ENCODE measurements around the gene JTB.

JTB gene

DNA sequence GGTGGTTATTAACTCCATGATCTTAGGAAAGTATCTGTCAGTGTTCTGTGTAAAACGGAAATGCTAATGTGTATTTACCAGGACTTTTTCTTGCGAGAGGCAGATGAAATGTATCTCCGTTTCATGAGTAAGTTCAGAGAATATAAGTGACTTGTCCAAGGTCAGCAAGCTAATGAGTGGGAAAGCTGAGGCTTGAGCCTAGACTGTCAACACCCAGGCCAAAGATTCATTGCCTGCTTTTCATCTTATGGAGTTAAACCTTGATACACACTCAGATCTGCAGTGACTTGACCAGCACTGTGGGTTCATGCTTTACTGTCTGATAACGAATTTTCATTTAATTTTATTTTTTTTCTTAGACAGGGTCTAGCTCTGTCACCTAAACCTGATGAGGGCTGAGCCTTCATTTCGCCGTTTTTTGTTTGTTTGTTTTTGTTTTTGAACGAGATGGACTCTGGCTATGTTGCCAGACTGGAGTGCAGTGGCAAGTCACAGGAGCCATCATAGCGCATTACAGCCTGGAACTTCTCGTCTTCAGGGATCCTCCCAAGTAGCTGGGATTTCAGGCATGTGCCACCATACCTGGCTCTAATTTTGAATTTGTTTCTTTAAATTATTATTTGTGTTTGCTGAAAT lies 918 bp upstream of the JTB start:
- no peak for DNase-seq

DNA sequence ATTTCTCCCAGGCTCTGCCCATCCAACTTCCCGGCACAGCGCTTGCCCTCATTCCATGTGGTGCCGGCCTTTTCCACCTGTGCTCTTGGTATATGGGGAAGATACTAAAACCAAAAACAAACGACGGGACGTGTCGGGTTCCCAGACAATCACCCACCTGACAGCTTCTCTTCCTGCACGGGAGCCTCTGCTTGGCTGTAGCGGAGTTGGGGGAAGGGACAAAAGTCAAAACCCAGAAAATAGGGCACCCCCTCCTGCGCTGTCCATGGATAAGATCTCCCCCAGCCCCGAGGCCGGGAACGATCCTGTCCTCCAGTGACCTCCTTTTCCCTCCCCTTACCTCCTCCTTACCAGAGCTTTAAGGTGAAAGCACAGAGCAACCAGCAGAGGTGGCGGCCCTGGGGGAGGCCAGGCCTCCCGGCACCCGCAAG lies 640 bp downstream of the JTB start:
- no peak for DNase-seq

DNA sequence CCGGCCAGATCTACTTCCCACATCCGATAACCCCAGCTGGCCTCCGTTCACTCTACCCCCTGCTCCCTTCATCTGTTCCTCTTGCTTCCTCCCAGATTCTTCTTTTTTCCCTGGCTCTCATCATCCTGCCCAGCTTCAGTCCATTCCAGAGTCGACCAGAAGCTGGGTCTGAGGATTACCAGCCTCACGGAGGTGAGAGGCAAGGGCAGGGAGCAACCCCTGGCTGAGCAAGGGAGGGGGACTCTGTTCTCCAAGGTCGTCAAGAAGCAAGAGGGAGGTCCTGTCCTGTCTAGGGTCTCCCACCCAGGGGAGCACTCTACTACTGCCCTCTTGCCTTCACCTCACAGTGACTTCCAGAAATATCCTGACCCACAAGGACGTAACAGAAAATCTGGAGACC lies 3.9 kb downstream of the JTB start:
- no peak for DNase-seq

DNA sequence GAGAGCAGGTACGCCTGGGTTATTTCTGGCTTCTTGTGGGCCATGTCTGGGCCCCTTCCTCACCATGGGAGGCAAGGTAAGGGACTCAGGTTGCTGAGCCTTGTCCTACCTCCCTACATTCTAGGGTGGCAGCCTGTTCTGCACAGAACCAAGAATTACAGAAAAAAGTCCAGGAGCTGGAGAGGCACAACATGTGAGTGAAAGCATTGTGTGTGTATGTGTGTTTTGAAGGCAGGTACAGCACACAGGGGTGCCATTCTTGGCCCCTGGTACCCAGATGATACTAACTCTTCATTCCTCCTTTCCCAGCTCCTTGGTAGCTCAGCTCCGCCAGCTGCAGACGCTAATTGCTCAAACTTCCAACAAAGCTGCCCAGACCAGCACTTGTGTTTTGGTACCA lies 4.4 kb downstream of the JTB start:
- DNase-seq = no peak

DNA sequence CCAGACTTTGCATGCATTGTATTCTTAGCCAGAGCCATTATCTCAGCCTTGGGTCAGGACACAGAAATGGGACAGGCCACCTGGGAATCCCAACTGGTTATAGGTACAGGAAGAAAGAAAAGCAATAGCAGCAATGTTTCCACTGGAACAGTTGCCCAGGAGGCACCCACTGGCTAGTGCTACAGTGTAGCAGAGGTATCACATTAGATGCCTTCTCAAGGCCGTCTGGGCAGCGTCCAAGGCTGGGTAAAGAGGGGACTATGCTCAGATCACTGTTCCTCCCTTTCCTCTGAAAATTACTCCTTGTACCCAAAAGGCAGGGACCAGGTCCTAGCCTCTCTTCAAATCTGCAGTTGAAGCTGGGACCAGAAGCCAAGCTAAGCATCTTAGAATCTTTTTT lies 7.1 kb downstream of the JTB start:
- DNase-seq = no peak

DNA sequence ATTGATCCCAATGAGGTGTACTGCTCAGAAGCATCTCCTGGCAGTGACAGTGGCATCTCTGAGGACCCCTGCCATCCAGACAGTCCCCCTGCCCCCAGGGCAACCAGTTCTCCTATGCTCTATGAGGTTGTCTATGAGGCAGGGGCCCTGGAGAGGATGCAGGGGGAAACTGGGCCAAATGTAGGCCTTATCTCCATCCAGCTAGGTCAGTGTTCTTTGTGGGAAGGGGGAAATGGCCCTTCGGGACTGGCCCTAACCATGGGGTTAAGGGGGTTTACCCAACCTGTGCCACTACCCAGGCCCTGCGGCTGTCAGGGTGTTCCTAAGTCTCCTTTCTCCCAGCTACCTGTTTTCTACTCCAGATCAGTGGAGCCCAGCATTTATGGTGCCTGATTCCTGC lies 8.5 kb downstream of the JTB start:
- DNase-seq = no peak

DNA sequence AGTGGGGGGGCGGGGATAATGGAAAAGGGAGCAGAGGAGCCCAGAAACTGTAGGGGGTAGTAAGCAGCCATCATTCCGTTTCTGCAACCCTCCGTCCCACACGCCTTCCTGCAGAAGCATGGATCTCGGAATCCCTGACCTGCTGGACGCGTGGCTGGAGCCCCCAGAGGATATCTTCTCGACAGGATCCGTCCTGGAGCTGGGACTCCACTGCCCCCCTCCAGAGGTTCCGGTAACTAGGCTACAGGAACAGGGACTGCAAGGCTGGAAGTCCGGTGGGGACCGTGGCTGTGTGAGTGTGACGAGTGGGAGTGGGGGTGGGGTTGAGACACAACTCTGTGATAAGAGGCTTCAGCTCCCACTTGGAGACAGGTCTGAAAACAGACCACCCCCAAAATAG lies 9.1 kb downstream of the JTB start:
- no peak for DNase-seq

DNA sequence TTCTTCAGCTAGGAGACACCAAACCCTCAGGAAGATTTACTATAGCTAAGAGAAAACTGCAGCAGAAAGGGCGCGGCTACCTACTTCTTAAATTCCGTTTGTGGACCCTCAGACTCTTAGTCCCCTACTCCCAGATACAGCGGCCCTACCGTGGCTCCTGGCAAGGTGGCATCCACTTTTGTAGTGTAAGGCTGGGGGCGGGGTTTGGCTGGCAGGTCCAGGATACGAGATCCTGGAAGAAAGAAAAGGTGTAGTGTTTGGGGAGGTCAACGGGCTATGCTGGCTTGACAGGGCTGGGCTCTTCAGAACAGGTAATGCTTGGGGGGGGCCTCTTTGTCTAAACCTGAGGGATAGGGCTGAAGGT lies 9.5 kb downstream of the JTB start:
- DNase-seq = no peak

DNA sequence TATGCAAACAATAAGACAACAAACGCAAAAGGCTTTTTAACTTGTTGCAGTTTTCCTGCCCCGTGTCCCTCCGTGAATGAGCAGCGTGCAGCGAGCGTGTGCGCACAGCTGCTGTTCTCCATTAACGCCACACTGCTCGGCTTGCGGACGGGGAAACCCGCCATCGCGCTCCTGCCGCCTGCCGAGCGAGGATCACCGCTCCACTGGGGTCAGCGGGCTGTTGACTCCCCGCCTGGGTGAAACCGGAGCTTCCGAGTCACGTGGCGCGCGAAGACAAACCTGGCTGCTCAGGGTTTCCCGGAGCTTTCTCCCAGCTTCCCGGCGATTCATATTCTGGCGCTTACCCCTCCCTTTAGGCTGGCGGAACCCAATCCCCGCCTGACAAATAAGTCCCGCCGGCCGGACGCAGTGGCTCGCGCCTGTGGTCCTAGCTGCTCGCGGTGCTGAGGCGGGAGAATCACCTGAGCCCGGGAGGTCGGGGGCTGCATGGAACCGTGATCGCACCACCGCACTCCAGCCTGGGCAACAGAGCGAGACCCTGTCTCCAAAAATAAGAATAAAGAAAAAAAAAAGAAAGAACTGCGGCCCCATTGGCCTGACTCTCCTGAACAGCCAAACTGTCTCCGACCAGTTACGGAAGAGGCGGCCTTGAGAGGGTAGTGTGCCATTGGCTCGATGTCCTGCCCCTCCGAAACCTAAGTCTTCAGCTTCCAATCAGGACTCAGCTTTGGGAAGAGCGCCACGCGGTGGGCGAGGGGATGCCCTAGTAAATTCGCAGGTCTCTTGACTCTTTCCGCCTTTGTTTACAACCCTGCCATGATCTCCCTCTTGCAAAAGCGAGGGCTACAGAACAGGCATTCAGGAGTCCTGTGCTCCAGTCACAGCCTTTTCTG lies 10.1 kb downstream of the JTB start, which contains the start of gene CREB3L4:
Gene CREB3L4 (plus strand): TSS at position 796 of the 893 bp plus-strand sequence. CDS start 624 bp downstream, outside the sequence.
- peak; percentile 92 to 97 (median 96) for DNase-seq

DNA sequence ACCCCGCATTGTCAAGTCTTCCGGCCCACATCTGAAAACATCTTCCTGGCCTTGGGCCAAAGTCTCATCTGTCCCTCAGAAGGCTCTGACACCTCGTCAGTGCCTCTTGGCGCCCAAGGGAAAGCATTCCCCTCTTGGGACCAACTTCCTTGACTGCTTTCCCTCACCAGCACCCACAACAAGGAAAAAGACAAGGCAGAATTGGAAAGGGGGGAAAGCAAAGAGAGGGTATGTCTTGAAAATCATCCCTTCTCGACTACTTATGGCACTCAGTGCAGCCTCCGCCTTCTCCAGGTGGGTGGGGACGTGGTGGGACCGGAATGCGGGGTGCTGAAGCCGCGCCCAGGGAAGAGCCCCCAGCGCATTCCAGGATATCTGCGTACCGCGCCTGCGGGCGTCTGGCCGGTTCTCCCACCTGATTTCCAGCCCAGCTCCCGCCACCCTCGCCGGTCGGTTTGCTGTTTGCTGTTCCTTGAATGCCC lies 13.6 kb downstream of the JTB start:
- peak in 1 of 4 experiments; percentile 51 for DNase-seq

DNA sequence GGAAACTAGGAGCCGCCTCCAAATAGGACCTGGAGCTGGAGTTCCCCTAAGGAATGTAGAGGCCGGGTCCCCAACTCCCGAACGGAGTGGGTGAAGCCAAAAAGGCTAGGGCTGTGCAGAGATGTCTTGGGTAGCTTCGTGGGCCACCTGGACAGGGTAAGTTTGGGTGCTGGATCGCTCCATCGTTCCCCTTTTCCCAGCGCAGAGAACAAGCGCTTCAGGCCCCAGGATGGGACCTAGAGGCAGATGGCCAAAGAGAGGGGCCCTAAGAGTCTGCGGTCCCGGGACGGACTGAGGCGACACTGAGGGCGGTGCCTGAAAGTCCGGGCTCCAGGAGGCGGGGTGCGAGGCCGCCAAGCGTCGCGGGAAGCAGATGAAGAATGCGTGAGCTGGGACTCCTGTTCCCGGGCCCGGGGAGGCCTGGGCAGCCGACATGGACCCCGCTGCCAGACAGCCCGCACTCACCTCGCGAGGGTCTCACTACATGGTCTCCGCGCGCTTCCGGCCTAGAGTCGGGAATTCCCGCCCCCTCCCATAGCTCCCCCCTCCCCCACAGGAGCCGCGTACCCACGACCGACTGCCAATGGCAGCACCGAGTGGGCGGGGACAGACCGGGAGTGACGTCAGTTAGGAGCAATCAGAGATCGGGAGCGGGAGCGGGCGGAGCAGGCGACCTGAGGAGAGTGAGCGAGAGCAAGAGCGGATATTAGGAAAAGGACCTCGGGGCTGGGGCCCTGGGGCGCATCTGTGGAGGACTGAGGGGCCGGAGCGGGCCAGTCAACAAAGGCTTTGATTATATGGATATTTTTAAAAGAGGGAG lies 14.2 kb downstream of the JTB start, which contains the start of gene SLC39A1:
Gene SLC39A1 (minus strand): TSS at position 508 of the 820 bp plus-strand sequence. CDS start 822 bp downstream, outside the sequence.
- peak; percentile 96 to 99 (median 98) for DNase-seq

DNA sequence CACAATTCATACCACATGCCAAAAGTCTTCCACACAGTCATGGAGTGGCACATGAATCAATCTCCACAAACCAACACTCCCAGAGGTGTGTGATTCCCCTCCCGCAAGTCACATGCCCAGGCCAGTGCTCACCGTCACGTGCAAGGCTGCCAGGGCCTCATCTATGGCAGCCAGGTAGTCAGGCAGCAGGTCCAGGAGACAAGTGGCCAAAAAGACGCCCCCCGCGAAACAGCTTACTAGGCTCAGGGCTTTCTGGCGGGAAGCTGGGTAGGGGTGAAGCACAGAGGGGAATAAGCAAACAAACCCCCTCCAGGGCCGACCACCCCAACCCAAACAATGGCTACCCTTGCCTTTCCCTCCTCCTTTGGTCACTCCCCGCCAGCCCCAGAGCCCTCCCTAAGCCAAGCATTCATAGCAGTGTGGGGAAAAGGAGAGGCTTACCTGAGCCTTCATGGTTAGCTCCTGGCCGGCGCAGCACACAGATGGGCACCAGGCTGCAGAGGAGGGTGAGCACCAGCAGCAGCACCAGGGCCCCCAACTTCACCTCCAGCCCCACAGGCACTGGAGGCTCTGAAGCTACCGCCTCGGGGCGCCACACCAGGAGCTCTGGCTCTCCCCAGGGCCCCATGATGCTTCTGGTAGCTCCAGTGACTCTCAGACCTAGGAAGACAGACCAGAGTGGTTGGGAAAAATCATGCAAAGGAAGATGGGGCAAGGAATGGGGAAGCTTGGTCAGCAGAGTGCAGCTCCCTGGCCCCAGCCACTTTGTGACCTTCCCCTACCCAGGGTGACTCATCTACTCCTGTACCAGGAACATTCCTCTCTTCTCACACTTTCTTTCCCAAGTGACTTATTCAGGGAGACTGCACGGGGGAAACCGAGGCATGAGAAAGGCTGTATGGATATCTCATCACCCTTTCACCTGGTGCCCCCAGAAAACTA lies 15.1 kb downstream of the JTB start:
- peak; percentile 71 to 86 (median 85) for DNase-seq

DNA sequence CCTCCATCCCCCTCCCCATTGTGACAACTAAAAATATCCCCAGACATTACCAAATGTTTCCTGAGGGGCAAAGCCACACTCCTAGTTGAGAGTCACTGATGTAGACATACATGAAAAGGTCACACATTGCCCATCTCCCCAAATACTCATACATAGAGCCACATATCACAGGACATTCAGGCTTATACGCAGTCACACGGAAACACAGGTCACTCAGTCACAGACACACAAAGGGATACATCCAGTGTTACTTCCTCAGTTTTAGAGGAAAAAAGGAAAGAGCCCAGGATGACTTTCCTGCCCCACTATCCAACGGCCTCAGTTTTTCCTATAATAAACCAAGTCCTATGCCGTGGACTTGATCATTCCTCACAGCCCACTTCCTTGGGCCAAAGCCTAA lies 16.1 kb downstream of the JTB start:
- peak in 1 of 4 experiments; percentile 40 for DNase-seq

DNA sequence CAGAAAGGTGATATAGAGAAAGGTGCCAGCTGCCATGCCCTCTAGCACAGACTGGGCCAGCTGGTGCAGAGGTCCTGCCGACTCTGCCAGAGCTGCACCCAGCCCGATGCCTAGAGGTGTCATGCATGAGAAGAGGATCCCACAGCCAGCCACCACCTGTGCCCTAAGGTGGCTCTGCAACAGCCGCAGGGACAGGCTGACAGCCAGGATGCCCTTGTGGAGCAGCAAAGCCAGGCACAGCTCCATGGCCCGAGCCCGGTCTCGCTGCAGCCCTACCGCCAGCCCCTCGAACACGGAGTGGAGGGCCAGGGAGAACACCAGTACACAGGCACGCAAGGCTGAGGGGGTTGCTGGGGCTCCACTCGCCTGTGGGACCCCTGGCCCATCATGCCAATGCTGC lies 17.3 kb downstream of the JTB start:
- DNase-seq = no peak

DNA sequence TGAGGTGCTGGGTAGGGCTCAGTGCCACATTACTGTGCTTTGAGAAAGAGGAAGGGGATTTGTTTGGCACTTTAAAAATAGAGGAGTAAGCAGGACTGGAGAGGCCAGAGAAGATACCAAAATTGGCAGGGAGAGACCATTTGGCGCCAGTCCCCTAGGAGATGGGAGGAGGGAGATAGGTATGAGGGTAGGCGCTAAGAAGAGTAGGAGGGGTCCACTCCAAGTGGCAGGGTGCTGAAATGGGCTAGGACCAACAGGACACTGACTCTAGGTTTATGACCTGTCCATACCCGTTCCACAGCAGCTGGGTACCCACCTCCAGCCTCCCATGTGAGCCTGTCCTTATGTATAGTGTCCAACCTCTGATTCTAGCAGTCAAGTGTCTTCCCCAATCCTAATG lies 18.0 kb downstream of the JTB start:
- DNase-seq = no peak

DNA sequence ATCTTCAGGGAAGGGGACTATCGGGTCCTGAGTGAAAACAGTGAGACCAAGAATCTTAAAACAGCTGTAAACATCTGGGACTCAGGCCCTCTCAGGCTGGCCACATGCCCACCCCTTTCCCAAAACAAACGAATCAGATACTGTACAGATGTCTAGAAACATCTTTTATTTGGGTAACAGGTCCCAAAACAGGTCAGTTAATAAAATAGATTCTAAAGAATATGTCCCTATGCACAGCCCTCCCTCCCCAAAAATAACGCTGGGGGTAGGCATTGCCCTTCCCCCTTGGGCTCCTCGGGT lies 18.6 kb downstream of the JTB start:
- DNase-seq = no peak

DNA sequence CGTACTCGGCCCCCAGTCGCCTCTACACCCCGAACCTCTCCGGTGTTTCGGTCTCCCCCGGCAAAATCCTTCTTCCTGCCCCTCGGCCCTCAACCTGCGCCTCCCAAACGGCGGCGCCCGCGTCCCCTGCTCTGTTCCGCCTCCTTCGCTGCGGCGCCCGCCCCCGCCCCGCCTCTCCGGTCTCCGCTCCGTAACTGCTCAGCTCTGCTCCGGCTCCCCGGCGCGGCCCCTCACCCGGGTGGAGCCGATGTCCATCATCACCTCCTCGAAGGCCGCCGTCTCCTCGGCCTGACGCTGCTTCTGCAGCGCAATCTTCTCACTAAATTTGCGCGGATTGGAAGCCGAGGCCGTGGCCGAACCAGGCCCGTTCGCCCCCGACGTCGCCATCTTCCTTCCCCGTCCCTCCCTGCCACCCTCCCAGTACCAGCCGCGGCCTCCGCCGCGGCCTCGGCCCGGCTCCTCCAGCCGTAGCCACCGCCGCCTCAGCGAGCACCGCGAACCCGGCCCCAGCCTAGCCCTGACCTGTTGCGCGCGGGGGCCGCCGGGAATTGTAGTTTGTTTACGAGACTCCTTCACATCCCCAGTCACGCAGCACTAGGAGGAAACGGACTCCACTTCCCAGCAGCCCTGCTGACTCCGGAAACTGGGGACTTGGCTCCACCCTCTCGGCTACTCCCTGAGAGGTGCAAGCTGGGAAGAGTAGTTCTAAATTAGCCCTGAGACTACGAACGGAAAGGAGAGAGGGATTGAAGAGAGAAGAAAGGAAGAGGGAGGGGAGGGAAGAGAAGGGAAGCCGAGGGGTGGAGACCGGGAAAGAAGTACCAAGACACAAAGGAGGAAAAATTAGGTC lies 19.1 kb downstream of the JTB start, which contains the start of gene CRTC2:
Gene CRTC2 (minus strand): TSS at position 502 of the 850 bp plus-strand sequence. CDS start 115 bp downstream, at position 387.
- peak; percentile 97 to 99 (median 98) for DNase-seq

DNA sequence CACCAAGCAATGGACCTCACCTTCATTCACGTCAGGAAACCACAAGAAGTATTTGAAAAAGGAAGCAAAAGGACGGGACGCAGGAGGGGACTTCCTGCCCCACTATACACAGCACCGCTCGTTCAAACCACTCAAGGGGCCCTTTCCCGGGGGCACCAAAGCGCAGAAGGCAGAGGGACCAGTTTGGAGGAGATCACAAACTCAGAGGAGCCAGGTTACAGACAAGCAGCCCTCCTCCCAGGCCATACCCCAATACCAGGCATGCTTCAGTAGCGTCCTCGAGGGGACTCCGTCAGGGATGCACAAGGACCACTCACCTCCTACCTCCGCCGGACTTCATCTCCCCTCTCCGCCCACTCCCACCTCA lies 19.7 kb downstream of the JTB start:
- DNase-seq = peak in 2 of 4 experiments; percentile 29 to 34

DNA sequence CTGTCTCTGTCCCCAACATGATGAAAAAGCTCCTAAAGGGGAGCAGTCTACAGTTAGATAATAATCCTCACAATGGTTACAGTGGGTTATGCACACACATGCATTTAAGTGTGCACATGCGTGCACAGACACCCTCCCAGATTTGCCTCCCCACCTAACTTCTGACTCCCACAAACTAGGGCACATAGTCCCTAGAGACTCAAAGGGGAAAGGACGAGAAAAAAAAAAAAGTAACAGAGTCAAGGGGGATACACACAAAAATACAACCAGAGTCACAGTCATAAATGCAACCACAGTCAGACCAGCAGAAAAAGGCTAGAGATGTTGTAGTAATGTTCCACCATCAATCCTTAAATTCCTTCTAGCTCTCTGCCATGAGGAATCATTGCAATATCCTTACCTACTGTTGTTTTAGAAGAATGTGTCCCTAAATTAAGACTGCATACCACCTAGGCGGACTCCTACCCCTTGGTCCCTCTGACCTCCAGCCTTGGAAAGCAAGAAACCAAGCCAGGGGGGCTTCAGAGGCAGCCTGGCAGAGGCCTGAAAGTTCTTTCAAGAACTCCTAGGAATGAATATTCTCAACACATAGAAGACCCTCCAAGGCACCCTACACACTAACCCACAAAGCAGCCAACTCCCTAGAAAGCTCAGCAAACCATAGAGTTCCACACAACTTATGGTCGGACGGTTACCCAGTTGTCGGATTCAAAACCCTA lies 20.3 kb downstream of the JTB start:
- no peak for DNase-seq

DNA sequence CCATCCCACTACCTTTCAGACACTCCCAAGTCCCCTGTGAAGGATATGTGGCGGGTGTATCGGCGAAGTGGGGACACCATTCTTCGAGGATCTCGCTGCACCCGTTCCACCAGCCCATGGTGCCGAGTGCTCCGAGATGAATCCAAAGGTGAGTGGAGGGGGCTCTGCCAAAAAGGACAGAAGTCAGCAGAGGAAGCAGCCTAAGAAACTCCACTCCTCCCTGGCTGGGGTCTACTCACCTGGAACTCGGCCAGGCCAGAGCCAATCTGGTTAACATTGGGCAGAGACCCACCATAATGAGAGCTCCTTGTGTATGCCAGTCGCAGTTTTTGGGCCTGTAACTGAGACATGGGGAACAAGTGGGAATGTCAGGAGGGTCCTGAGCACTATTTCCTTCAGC lies 22.6 kb downstream of the JTB start:
- DNase-seq = no peak

Data from suppressor macrophage (primary cell).